ENCODE results near the gene GABPB2.

- no peak for TF ChIP-seq CTCF (IDR thresholded peaks at IDR 0.05 in 8 of 11, conservative IDR thresholded peaks at IDR 0.05 in 3 of 11)
- TF ChIP-seq POLR2A (IDR thresholded peaks at IDR 0.05): no peak
- no peak for TF ChIP-seq POLR2AphosphoS5 (IDR thresholded peaks at IDR 0.05)
Measured at GRCh38 chr1:151135433-151136385, 65.1 kb downstream of the GABPB2 start.

Data from spleen (tissue), 7 donors.